GM21526 (cell line): ENCODE measurements around the gene PLD1.

Experiments
- ATAC-seq: cut with Tn5 transposase; IDR thresholded peaks from one replicate; pipeline ENCODE4 v1.9.1; 2021; ENCODE audit warnings: moderate library complexity; ENCODE audit not compliant: unreplicated experiment, low FRiP score

Gene PLD1

GRCh38 chr3:171801738-171802589 is 8.3 kb downstream of the PLD1 start:
- no peak for ATAC-seq

GRCh38 chr3:171799501-171799900 is 10.8 kb downstream of the PLD1 start:
- ATAC-seq = no peak

- no peak for ATAC-seq
These were observed 12.4 kb downstream of the PLD1 start for GRCh38 chr3:171797873-171798272.

- no peak for ATAC-seq
These were observed 13.0 kb downstream of the PLD1 start for GRCh38 chr3:171797265-171797679.

GRCh38 chr3:171796625-171797264 is 13.5 kb downstream of the PLD1 start:
- ATAC-seq = no peak

GRCh38 chr3:171792531-171792930 is 17.8 kb downstream of the PLD1 start:
- no peak for ATAC-seq

GRCh38 chr3:171791692-171792076 is 18.6 kb downstream of the PLD1 start:
- no peak for ATAC-seq

- no peak for ATAC-seq
These were observed 19.2 kb downstream of the PLD1 start for GRCh38 chr3:171790898-171791691.

GRCh38 chr3:171790574-171790897 is 19.7 kb downstream of the PLD1 start:
- ATAC-seq = no peak

- no peak for ATAC-seq
These were observed 20.4 kb downstream of the PLD1 start for GRCh38 chr3:171789759-171790505.

- no peak for ATAC-seq
These were observed 21.5 kb downstream of the PLD1 start for GRCh38 chr3:171788546-171789351.

- no peak for ATAC-seq
These were observed 23.3 kb downstream of the PLD1 start for GRCh38 chr3:171786997-171787396.

- no peak for ATAC-seq
These were observed 25.3 kb downstream of the PLD1 start for GRCh38 chr3:171784937-171785336.

GRCh38 chr3:171784387-171784786 is 25.9 kb downstream of the PLD1 start:
- no peak for ATAC-seq

- no peak for ATAC-seq
These were observed 26.7 kb downstream of the PLD1 start for GRCh38 chr3:171783626-171784025.

GRCh38 chr3:171783086-171783485 is 27.2 kb downstream of the PLD1 start:
- ATAC-seq = no peak

GRCh38 chr3:171782617-171783016 is 27.7 kb downstream of the PLD1 start:
- ATAC-seq = no peak

- no peak for ATAC-seq
These were observed 28.6 kb downstream of the PLD1 start for GRCh38 chr3:171781711-171782127.

GRCh38 chr3:171778493-171778892 is 31.8 kb downstream of the PLD1 start:
- no peak for ATAC-seq

GRCh38 chr3:171777596-171777995 is 32.7 kb downstream of the PLD1 start:
- no peak for ATAC-seq
